Amygdala (tissue), 56 donors: ENCODE data around the gene PNCK.
A peak's percentile ranks its signal among the peaks of the same experiment; 100 is the strongest.
"Not testable (repeated sequence)": the region's sequence is repeated elsewhere in the genome, so short reads cannot be mapped to it uniquely, and the experiment has no call there.

Source experiments
- DNase-seq, 56 donors: peaks; one replicate each; lab custom pipeline; 2025; lab: John Stamatoyannopoulos, UW

Gene PNCK

GRCh38 chrX:153699784-153700371 lies 26.3 kb upstream of the PNCK start:
- not testable (repeated sequence) for DNase-seq

GRCh38 chrX:153699210-153699783 lies 25.7 kb upstream of the PNCK start:
- DNase-seq: not testable (repeated sequence)

DNA sequence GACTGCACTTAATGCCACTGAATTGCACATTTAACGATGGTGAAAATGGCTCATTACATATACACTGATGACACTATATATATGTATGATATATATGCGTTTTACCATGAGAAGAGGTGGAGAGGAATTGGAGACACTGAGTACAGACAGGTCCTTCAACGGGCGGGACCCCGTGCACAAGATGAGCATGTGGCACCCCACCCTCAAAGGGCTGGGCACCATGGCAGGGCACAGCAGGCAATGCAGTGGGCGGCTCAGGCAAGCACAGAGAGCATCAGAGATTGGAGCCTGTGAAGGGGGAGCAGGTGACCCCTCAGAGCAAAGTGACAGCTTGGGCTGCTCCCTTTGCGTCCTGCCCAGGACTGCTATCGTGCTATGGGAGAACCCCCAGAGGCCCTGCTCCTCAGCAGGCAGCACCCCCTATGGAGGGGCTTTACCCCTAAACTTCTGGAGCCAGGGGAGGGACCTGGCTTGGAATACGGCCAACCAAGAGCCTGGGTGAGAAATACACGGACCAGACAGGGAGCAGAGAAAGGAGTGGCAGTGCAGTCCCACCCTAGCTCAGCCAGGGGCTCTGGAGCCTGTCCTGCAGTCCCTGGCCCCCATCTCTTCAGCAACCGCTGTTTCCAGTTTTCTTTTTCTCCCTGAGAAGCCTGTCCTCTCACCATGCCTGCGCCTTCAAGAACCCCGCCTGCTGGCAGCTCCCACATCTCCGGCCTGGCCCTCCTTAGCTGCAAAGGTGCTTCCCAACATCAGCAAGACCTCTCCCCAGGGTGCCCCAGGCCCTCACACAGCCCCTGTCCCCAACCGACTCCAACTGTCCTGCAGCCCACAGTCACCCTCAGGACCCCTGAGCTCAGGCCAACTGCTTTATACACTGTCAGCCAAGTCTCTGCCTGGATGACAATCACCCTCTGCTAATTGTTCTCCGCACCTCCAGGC lies 24.6 kb upstream of the PNCK start:
- no peak for DNase-seq

- not testable (repeated sequence) for DNase-seq
These were observed 23.5 kb upstream of the PNCK start for GRCh38 chrX:153696986-153697722.

- not testable (repeated sequence) for DNase-seq
These were observed 22.9 kb upstream of the PNCK start for GRCh38 chrX:153696538-153696937.

GRCh38 chrX:153696100-153696499 lies 22.5 kb upstream of the PNCK start:
- DNase-seq: no peak

- no peak for DNase-seq
These were observed 21.2 kb upstream of the PNCK start for GRCh38 chrX:153694687-153695270.

- not testable (repeated sequence) for DNase-seq
These were observed 20.6 kb upstream of the PNCK start for GRCh38 chrX:153694256-153694655.

DNA sequence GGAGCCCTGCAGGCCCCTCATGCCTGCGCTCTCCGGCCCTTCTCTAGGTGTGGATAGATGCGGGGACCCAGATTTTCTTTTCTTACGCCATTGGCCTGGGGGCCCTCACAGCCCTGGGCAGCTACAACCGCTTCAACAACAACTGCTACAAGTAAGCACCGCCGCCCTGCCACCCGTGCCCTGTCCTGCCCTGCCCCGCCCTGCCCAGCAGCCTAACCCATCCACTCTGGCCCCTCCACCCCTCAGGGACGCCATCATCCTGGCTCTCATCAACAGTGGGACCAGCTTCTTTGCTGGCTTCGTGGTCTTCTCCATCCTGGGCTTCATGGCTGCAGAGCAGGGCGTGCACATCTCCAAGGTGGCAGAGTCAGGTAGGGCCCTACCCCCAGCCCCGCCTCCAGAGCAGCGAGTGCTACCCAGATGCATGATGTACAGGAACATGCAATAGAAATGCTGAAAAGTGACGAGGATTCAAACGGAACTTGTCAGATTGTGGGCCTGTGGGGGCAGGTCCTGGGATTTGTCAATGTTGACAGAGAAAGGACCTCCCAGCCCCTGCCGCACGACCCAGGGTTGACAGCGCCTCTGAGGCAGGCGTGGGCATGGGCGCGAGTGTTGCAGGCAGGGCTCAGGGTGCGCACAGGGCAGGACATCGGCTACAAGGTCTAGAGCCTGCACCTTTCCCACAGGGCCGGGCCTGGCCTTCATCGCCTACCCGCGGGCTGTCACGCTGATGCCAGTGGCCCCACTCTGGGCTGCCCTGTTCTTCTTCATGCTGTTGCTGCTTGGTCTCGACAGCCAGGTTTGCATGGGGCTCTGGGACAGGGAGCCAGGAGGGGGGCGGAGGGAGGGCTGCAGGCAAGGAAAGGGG lies 19.8 kb upstream of the PNCK start:
- DNase-seq: no peak

- DNase-seq: no peak
These were observed 19.1 kb upstream of the PNCK start for GRCh38 chrX:153692611-153693156.

DNA sequence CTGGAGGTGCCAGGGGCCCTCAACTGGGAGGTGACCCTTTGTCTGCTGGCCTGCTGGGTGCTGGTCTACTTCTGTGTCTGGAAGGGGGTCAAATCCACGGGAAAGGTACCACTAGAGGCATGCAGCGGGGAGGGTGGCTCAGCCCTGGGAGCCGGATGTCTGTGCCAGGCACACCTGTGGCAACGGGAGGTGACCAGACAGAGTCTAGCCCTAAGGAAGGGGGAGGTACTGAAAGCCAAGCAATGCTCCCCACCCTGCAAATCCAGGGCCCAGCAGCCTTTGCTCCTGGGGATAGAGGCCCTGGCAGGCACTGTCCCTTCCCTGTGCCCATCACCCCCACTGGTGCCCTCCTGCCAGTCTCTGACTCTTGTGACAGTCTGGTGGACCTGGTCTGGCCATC lies 18.4 kb upstream of the PNCK start:
- no peak for DNase-seq

- DNase-seq: not testable (repeated sequence)
These were observed 17.6 kb upstream of the PNCK start for GRCh38 chrX:153691032-153691827.

DNA sequence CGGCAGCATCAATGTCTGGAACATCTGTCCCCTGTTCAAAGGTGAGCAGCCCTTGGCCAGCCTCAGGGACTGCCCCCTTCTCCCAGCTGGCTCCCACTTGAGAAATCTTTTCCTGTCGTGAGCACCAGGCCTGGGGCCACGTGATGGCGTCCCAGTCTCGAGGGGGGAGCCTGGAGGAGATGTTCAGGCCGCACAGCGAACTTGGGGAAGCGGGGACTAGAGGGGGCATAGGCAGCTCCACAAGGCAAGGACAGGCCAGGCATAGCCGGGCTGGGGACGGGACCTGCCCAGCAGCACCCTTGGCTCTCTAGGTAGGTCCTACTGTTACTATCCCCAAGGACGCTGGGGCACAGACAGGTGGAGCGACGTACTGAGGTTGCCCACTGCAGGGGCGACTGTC lies 16.9 kb upstream of the PNCK start:
- no peak for DNase-seq

- DNase-seq: no peak
These were observed 16.2 kb upstream of the PNCK start for GRCh38 chrX:153689654-153690465.

- DNase-seq: peak in 51 of 56 donors; percentile 10 to 82 (median 56)
These were observed 15.4 kb upstream of the PNCK start for GRCh38 chrX:153688911-153689590.

DNA sequence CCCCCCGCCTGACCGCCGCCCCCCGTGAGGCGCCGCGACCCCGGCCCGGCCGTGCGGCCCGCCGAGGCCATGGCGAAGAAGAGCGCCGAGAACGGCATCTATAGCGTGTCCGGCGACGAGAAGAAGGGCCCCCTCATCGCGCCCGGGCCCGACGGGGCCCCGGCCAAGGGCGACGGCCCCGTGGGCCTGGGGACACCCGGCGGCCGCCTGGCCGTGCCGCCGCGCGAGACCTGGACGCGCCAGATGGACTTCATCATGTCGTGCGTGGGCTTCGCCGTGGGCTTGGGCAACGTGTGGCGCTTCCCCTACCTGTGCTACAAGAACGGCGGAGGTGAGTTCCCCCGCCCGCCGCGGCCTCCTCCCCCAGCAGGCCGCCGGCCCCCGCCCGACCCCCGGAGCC lies 14.9 kb upstream of the PNCK start:
- DNase-seq: no peak

DNA sequence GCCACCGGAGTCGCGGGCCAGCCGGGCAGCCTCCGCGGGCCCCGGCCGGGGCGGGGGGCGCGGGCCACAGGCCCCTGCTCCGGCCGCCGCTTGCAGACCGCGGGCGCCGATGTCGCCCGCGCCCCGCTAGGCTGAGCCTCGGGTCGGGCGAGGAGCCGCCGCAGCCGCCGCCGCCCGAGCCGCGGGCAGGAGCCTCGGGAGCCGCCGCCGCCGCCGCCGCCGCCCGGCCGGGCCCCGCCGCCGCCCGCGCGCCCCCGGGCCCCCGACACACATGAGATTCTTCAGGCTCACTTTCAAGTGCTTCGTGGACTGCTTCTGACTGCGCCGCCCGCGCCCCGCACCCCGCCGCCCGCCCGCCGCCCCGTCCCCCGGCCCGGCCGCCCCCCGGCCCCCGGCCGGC lies 14.5 kb upstream of the PNCK start:
- DNase-seq: no peak
